Peyer's patch (tissue), 4 donors: ENCODE data around the gene FMN1.

Experiments
- POLR2A ChIP-seq, 2 donors: fragments of 450-650 bp; IDR thresholded peaks; one replicate each; pipeline ENCODE4 v1.5.1; 2017; ENCODE audit warnings: antibody characterized with exemption in 2 of 2, mild to moderate bottlenecking in 2 of 2, moderate library complexity in 2 of 2
- TF ChIP-seq, protein P1 (sequence below), 6 experiments: fragments of 450-650 bp in 4 of 6; fragments of 200-600 bp in 2 of 6; sonication (generic) in 1 of 6; IDR thresholded peaks; one replicate each; pipeline ENCODE4 v1.5.1; 2017 to 2019; ENCODE audit warnings: antibody characterized with exemption in 6 of 6, mild to moderate bottlenecking in 3 of 6, moderate library complexity in 1 of 6

DNA sequence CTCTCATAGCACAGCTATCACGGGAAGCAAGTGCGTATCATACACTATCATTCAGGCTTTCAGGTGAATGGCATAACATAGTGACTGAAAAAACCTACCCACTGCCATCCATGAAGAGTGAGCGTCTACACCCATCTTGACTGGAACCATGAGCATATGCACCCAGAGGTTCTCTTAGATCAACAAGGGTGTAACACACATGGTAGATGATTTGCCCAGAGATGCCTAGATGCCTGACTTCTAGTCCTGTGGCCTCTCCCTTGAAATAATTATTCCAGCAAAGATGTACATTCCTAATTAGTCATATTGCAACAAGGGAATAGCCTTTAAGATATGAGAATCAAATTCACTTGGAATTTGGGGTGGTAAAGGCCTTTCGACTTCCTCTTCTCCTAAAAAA lies 248.3 kb downstream of the FMN1 start:
- TF ChIP-seq, protein P1, sequence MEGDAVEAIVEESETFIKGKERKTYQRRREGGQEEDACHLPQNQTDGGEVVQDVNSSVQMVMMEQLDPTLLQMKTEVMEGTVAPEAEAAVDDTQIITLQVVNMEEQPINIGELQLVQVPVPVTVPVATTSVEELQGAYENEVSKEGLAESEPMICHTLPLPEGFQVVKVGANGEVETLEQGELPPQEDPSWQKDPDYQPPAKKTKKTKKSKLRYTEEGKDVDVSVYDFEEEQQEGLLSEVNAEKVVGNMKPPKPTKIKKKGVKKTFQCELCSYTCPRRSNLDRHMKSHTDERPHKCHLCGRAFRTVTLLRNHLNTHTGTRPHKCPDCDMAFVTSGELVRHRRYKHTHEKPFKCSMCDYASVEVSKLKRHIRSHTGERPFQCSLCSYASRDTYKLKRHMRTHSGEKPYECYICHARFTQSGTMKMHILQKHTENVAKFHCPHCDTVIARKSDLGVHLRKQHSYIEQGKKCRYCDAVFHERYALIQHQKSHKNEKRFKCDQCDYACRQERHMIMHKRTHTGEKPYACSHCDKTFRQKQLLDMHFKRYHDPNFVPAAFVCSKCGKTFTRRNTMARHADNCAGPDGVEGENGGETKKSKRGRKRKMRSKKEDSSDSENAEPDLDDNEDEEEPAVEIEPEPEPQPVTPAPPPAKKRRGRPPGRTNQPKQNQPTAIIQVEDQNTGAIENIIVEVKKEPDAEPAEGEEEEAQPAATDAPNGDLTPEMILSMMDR (IDR thresholded peaks at IDR 0.05), result no peak
- TF ChIP-seq POLR2A (IDR thresholded peaks at IDR 0.05), result no peak
